HG02759 (cell line): Measurements from ENCODE around the gene KIAA1217.

Experiments used
- ATAC-seq: cut with Tn5 transposase; IDR thresholded peaks from one replicate; pipeline ENCODE4 v1.9.1; 2021; ENCODE audit warnings: mild to moderate bottlenecking, moderate library complexity; ENCODE audit not compliant: unreplicated experiment

The KIAA1217 gene

DNA sequence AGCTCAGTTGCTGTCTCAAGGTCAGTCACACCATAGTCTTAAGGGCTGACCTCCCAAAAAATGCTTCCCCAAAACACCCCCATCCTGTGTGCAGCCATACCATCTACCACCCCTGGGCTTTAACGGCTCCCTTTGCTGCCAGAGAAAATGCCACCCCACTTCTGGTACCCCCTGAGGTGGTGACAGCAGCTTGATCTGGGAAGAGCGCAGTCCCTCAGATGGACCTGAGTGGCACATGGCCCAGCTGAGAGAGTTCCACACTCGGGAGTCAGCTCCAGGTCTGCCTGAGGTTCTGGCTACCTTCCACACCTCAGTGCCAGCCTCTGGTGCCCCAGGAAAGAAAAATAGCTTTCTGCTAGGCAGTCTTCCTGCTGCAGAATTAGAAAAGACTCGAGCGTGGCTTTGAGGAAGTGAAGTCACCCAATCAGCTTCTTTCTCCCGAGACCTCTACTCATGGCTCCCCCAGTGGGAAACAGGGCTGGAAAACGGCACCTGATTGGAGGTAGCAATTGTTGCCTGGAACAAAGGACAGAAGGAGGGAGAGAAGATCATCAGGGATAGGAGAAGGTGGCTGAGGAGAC lies 363.0 kb downstream of the KIAA1217 start:
- no peak for ATAC-seq

GRCh38 chr10:24574161-24574560 lies 365.2 kb downstream of the KIAA1217 start:
- no peak for ATAC-seq

DNA sequence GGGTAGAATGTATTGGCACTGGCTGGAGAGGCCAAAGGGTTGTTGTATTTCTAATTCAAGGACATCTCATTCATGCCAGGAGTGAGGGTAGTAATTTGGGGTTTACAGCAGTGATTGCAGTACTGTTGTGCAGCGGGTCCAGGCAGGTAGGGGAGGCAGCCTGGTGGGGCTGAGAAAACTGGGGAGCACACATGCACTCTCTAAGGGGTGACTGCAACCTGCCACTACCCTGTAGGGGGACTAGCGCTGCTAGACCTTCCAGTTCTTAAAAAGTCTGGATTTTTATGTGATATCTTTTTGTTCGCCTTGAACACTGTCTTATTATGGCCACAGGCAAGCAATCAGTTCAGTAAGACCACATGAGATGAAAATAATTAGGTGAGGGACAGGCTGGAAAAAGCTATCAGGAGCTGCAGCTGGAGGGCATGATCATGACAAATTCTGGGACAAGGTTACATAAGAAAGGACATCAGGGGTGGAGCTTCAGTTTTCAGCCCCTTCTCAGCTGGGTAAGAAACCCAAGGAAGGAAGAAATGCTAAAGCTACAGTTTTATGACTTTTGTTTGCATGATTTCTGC lies 365.7 kb downstream of the KIAA1217 start:
- no peak for ATAC-seq

- no peak for ATAC-seq
Measured at GRCh38 chr10:24575481-24576002, 366.6 kb downstream of the KIAA1217 start.

DNA sequence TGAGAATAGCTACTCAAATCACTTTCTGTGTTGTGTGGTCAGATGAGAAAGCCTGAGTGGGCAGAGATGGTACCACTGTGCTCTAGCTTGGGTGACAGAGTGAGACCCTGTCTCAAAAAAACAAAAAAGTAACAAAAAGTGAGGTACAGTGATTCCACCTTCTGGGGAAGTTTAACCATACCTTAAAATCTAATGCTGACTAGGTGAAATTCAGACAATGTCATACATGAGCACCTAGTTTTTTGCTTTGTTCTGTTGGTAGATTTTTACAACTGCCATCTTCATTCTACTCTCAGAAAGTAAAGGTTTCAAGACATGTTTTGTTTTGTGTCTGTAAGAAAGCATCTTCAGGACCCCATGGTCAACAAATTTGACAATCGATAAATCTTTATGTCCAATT lies 370.5 kb downstream of the KIAA1217 start:
- no peak for ATAC-seq

- ATAC-seq, result no peak
Measured at GRCh38 chr10:24579906-24580305, 371.0 kb downstream of the KIAA1217 start.

- ATAC-seq, result no peak
Measured at GRCh38 chr10:24589265-24589664, 380.3 kb downstream of the KIAA1217 start.

- ATAC-seq, result no peak
Measured at GRCh38 chr10:24590697-24591457, 381.9 kb downstream of the KIAA1217 start.

- ATAC-seq, result no peak
Measured at GRCh38 chr10:24596217-24596930, 387.4 kb downstream of the KIAA1217 start.

DNA sequence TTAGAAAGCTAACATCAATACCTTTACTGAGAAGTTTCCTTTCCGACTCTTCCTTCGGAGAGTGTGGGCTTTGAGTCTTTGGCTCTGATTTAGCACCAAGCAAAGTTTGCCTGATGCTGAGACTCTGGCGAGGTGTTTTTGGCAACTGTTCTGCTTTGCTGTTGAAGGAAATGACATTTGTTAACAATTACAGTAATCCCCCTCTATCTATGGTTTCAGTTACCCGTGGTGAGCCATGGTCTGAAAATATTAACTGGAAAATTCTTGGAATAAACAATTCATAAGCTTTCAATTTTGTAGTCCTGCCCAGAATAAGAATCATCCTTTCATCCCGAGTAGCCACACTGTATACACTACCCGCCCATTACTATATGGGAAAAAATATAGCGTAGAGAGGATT lies 388.5 kb downstream of the KIAA1217 start:
- ATAC-seq, result no peak
